NCI-H1694 (cell line): ENCODE results near the gene ALDH4A1.

Source experiments
- DNase-seq: peaks from one replicate; lab custom pipeline; 2025; lab: John Stamatoyannopoulos, UW

ALDH4A1 gene, protein sequence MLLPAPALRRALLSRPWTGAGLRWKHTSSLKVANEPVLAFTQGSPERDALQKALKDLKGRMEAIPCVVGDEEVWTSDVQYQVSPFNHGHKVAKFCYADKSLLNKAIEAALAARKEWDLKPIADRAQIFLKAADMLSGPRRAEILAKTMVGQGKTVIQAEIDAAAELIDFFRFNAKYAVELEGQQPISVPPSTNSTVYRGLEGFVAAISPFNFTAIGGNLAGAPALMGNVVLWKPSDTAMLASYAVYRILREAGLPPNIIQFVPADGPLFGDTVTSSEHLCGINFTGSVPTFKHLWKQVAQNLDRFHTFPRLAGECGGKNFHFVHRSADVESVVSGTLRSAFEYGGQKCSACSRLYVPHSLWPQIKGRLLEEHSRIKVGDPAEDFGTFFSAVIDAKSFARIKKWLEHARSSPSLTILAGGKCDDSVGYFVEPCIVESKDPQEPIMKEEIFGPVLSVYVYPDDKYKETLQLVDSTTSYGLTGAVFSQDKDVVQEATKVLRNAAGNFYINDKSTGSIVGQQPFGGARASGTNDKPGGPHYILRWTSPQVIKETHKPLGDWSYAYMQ

DNA sequence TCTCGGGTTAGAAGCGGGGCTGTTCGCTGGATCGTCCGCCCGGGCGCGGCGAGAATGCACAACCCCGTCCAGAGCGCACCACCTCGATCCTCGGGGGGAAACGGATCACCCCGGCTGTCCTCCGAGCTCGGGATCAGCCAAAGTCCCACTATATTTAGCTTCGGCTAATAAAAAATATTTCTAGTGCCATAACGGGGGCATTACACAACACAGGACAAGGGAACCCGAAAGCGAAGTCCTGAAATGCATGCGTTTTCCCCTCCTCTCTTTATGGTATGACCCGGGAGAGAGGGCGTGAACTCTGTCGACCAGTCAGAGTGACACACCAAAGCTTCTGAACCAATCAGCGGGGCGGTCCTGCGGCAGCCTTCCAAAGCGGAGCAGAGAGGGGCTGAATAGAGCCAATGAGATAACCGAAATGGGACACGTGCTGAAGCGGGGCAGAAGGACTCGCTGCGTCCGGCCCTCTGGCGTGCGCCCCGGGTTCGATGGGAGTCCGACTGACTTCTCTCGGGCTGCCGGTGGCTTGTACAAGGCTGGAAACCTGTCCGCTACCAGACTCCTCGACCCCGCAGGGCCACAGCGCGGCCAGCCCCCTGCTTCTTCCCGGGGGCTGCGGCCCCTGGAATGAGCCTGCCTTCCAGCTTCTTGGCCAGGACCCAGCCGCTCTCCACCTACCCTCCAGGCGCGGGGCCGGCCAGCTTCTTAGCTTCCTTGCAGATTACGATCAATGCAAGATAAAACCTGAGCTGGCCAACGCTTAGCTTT lies at the start of gene ALDH4A1:
ALDH4A1 (minus strand) TSS at position 33 of the 768 bp plus-strand sequence; CDS start at position 1, 32 bp downstream.
- peak; percentile 90 for DNase-seq

DNA sequence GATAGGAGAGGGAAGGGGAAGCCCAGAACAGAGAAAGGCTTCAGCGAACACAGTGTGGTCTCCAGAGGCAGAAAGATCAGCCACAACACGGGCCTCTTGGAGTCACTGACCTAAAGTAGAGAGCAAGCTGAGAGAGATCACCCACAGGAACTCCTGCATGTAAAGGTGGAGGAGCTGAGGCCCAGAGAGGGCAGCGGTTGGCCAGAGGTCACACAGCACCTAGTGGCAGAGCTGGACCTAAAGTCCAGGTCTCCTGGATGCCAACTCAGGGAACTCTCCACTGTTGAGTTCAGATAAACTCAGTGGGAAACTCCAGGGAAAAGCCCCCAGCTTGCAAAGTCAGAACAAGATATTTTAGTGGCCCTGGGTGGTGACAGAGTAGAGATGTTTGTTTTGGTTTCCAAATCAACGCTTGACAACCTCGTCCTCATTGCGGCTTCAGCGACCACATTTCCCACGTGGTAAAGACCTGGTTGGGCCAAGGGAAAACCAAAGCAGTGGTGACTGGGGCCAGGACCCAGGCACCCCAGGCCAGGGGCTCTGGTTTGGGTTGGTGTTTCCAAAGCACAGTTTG lies 49.5 kb upstream of the ALDH4A1 start:
- no peak for DNase-seq

DNA sequence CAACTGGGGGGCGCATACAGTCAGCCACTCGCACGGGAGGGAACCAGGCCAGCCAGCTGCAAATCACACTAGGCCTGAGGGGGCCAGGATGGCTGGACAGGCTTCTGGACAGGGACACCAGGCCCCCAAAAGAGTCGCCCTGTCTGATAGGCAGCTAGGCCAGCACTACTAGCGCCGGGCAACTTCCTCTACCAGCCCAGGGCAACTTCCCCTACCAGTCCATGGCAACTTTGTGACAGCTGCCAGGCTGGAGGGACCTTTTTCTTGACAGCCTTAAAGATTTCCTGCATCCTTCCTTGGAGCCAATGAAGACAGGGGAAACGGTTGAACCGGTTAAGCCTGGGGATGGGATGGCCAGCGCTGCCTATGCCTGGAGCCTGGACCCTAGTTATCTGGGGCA lies 49.1 kb upstream of the ALDH4A1 start:
- no peak for DNase-seq

DNA sequence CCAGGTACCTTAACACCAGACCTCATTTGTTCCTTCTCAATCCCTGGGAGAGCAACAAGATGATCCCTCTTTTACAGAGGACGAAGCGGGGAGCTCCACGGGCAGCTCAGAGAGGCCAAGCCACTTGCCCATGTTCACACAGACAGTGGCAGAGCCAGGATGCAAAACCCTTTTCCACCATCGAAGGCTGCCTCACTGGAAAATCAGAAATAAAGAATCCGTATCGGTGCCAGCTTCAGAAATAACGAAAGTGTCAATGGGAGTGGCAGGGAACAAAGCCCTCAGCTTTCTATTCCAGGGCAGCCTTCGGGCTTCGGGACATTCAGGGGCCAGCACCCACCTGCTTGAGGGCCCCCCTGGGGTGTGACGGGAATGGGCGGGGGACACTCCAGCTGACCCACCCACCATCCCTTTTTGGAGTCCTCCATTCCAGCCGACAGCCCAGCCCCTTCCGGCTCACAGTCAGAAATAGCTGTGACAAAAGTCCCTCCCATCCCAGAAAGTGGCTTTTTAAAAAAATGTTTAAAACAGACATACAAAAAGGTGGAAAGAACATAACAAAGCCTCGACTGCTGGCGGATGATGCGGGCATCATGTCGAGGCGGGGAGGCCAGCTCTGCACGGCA lies 48.2 kb upstream of the ALDH4A1 start:
- no peak for DNase-seq

DNA sequence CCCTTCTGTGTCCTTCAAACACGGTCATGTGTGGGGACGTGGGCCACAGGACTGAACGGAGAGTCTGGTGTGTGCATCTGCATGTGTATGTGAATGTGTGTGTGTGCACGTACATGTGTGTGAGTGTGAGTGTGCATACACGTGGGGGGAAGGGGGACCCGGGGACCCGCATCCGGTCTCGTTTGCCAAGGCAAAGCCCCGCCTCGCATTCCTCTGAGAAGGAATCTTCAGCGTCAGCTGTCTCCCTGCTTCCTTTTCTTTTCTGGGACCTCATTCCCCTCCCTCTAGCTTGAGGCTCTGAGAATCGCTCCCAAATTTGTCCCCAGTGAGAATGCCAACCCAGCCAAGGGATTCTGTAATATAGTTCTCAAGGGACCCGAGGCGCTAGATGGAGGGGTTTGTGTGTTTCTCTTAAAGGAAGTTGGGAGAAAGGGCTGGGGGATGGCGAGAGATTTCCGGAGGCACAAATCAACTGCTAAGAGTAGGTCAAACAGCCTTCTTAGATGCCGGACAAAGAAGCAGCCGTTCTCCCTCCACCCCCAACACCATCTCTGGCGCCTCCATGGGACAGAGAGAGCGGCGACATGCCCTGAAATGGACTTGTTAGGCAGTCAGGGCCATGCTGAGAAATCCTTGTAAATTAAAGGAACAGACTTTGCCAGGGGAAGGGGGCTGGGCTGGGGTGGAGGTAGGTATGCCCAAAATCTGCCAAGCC lies 47.5 kb upstream of the ALDH4A1 start:
- DNase-seq, result no peak

DNA sequence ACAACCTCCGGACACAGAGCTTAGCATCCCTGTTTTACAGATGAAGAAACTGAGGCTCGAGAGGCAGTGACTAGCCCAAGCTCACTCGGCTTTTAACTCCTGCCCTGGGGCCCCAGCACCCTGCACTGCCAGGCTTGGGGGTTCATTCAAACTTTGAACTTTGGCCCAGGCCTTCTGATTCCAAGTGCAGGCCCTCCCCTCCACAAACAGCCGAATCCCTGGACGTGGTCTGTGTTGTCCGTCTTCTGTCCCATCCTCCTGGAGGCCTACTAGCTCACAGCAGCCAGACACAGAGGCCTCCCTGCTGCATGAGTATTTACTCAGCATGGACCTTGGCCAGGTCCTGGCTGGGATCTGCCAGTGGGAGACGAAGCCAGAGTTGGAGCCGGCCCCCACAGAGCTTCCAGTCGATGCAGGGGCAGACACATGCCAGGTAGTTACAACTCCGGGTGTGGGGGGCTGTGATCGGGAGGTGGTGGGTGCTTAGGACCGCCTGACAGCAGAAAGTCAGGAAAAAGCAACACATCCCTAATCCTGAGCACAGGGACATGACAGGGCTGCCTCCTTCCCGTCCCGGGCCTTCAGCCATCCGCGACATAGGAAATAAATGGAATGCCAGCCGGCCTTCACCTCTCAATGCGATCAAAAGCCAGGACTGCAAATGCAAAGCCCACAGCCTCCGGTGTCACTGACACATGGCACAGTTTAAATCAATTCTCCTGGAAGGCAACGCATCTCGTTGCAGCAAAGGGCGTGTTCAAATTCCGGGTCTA lies 46.7 kb upstream of the ALDH4A1 start:
- no peak for DNase-seq

DNA sequence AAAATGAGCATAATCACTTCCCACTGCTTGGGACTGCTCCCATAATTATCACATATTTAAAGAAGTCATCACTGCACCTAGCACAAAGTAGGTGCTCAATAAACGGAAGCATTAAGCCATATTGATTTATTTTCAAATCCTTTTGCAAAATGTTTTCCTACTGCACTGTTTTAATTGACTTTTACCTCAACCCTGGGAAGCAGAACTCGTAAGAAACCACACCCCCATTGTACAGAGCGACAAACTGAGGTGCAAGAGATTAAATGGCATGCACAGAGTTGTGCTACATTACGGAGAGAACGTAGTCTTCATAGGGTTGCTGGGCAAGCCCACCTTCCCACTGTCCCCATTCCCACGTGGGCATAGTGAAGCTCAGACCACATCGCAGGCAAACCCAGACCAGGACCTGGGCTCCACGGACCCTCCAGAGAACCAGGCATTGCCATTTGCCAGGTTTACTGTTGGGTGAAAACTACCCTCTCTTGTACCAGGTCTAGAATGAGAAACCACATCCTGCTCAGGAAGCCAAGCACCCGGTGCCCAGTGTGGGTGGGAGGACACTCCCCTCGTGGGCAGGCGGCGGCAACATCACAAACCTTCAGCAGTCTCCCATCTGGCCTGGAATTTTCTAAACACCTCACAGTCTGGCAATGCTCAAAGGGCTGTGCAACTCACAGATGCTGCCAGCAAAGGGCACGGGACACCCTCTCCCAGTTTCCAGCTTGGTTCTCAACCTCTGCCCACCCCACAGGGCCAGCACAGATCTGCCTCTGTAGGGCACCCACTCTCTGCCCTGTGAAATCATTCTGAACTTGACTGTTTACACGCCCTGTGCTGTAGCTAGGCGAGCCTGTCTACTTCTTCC lies 45.9 kb upstream of the ALDH4A1 start:
- DNase-seq, result peak; percentile 59

DNA sequence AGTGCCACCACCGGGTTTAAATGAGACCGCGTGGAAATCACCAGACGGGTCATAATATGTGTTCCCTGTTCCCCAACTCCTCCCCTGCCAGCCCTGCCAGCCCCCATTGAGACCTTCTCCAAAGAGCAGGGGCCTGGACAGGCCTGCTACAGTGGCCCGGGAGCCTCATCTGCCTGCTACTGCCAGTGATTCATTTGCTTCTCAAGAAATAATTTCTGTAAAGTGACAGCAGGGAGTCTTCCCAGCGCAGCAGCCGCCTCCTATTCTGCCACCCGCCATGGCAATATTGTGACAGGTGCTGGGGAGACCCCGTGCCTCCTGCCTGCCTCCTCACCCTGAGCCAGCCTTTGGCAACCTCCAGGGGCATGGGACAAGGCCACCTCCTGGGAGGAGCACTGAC lies 45.2 kb upstream of the ALDH4A1 start:
- no peak for DNase-seq

DNA sequence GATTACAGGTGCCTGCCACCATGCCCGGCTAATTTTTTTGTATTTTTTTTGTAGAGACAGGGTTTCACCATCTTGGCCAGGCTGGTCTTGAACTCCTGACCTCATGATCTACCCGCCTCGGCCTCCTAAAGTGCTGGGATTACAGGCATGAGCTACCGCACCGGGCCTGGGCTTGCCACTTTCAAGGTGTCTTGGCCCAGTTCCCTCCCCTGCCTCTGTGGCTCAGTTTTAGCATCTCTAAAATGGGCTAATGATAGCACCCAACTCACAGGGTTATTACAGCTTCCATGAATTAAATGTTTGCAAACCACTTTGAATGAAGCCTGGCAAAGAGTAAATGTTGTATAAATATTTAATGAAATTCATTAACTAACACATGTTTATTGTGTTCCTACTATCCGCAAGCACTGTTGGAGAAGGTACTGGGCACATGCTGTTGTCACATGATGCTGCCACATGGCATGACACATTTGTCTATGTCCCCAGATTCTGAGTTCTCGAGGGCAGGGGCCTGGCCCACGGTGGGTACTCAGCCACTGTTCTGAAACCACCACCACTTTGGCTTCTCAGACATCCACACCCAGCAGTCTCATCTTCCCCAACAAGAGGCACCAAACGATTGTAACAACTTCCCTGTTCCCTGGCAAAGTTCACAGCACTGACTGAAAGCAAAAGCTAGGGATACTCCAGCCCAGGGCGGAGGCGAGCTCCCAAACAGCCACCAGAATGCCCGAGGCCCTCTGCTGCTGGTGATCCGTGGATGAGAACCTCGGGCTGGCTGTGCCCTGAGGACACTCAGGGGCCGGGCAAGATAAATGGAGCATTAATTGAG lies 44.4 kb upstream of the ALDH4A1 start:
- no peak for DNase-seq

DNA sequence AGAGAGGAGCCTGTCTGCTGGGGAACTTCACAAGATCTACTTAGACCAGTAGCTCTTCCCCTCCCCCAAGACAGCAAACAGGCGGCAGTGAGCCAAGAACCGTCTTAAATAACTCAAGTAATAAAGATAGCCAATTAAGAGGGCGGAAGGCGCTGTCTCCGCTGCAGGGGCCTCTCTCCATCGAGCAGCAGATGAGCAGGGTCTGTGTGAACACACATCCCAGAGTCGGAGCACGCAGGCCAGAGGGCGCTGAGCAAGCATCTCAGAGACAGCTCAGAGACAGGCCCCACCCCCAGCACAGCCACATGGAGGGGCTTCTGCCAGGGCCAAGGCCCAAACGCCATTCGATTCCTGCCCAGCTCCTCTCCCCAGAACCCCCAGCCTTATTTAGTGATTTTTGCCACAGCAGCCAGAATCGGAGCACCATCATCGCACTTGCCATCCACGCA lies 43.1 kb upstream of the ALDH4A1 start:
- peak; percentile 25 for DNase-seq

DNA sequence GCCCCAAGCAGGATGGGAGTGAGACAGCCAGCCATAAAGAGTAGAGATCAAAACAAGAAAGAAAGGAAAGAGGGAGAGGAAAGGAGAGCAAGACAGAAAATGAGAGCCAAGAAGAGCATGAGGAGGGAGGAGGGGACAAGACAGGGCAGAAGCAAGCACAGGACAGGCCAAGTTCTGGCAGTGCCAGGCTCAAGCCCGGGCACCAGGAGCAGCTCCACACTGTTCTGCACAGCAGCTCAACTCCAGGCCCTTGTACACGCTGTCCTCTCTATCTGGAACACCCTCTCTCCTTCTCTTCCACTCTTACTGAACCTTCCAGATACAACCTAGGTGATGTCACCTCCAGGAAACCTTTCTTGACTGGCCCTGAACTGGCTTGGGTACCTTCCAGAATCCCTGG lies 42.5 kb upstream of the ALDH4A1 start:
- DNase-seq, result no peak

DNA sequence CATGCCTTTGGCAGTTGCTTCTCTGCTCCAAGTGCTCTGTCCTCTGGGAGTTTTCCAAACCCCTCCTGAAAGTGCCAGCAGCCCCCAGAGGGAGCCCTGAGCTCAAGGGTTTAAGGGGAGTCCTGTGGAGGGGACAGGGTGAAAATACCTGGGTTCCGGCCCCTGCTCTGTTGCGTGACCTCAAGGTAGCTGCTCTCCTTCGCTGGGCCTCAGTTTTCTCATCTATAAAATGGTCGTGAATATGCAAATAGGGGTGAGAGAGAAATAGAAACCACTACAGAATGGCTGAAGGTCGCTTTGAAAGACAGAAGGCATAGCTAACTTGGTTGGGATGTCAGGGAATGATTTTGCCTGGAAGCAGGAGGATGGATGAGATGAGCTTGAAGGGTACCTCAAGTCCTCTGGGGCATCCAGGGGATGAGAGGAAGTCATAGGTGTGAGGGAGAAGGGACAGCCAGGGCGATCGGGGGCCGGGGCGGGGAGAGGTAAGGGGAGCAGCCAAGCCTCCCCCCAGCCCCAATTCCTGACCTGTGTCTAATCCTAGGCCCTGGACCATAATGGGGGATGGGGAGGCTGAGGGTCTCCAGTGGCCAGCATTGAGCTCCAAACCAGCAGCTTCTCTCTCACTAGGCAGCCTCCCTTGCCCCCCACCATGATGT lies 41.7 kb upstream of the ALDH4A1 start:
- DNase-seq, result no peak

DNA sequence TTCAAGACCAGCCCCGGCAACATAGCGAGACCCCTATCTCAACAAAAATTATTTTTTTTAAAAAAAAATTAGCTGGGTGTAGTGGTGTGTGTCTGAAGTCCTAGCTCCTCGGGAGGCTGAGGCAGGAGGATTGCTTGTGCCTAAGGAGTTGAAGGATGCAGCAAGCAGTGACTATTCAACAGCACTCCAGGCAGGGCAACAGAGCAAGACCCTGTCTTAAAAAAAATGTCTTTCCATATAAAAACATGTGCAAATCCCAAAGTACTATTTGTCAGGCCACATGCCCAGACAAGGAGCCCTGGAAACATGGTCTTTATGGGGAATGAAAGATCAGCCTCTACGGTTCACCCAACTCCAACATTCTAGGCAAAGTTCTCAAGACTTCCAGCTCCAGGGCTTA lies 40.8 kb upstream of the ALDH4A1 start:
- DNase-seq, result no peak

DNA sequence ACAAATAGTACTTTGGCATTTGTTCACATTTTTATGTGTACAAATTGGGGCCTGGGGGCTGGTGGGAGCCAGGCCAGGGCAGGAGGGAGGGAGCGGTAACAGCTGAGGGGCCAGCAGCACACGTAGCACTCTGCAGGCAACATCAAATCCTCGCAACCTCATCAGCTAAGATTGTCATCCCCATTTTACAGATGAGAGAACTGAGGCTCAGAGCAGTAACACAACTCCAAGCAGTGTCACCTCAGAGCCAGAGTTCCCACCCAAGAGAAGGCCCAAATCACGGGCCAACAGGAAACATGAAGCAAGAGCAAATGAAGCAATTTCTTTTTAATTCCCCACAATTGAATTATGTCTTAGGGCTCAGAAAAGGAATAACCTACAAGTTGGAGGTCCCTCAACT lies 40.0 kb upstream of the ALDH4A1 start:
- no peak for DNase-seq

DNA sequence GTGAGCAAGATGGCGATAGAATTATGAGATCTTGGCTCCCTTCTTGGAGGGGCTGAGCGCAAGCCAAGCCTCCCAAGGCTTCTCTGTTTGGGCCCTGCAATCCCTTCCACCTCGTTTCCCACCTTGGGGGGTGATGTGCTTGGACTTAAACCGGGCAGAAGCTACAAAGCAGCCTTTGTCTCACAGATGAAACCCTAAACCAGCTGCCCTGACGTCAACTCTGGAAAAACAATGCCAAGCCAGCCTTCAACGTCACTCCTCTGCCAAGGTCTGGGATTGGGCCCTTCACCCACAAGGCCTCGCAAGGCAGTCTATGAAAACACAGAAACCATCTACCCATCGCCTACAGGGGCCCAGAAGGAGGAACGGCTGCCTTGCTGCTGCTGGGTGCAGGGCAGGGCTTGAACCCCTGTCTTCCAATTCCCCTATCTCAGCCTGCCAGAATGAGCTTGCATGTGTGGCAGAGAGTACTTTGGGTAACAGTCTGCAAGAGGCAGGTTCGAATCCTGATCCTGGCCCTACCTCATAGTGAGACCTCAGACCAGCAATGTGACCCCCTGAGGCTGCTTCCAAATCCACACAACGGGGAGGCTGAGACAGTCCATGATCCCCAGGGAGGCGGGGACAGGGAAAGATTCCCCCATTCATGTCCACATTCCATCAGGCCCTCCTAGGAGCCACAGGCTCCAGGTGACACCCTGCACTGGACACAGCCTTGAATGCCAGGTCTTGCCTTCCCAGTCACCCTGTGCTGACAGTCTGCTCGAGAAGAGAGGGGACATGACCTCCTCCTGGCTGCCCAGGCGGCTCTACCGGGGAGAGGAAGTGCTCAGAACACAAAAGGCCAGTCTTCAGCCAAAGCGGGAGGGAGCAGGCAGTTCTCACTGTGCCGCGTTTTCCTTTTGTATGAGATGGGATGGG lies 39.1 kb upstream of the ALDH4A1 start:
- no peak for DNase-seq

DNA sequence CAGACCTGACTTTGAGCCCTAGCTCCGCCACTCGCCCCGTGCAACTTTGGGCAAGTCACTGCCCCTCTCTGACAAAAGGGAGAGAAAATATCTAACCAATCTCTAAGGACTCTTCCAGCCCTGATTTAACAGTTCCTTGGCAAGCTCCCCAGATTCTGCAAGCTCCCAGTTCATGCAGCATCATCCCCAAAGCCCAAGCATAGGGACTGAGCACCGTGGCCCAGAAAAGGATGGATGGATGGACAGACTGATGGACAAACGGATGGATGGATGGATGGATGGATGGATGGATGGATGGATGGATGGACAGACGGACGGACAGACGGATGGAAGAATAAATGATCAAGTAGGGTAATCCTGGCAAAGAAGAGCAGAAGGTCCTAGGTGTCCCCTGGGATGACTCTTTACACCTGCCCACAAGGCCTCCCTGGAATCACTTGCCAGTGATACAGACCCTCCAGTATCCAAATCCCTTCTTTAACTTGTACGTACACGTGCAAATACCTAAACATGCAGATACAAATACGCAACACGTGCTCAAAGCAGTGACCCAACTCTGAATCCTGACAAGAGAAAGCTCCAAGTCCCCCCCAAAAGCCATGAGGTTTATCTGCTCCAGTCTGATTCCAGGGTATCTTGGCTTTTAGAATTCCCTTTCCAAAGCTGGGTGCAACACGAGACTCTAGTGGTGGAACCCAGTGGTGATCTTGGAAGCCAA lies 38.1 kb upstream of the ALDH4A1 start:
- DNase-seq, result no peak
